ENCODE results near the gene ZNF491.

DNA sequence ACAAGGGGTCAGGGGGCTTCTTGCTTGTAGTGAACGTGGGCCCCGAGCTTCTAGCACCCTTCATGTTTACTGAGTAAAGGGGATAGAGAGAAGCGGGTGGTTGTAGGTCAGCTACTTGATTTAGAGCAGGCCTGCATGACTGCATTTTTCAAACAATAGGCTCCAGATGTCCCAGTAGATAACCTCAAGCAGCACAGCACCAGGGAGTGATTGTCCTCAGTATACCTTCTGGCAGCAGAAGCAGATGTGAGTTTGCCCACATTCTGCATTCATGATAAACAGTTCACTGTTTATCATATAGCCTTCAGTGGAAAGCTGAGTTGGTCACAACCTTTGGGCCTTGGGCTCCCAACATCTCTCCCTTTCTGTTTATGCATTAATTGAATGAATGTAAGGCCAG is 55.0 kb downstream of the ZNF491 start:
- TF ChIP-seq POLR2A (IDR thresholded peaks at IDR 0.05; ENCODE audit: low read depth): no peak
- no peak for TF ChIP-seq EP300 (IDR thresholded peaks at IDR 0.05)
- TF ChIP-seq, protein P1, sequence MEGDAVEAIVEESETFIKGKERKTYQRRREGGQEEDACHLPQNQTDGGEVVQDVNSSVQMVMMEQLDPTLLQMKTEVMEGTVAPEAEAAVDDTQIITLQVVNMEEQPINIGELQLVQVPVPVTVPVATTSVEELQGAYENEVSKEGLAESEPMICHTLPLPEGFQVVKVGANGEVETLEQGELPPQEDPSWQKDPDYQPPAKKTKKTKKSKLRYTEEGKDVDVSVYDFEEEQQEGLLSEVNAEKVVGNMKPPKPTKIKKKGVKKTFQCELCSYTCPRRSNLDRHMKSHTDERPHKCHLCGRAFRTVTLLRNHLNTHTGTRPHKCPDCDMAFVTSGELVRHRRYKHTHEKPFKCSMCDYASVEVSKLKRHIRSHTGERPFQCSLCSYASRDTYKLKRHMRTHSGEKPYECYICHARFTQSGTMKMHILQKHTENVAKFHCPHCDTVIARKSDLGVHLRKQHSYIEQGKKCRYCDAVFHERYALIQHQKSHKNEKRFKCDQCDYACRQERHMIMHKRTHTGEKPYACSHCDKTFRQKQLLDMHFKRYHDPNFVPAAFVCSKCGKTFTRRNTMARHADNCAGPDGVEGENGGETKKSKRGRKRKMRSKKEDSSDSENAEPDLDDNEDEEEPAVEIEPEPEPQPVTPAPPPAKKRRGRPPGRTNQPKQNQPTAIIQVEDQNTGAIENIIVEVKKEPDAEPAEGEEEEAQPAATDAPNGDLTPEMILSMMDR (IDR thresholded peaks at IDR 0.05): no peak
- TF ChIP-seq POLR2AphosphoS5 (IDR thresholded peaks at IDR 0.05): no peak

All from esophagus muscularis mucosa (tissue), 4 donors.